Measurements from ENCODE around the gene VAMP2. TPM values are rescaled to one million over a fixed set of nuclear protein-coding genes. Genes with fewer than 3 reads are reported as not detected.

Gene VAMP2
- total and polyA plus RNA-seq, 10 of the 15 experiments (the other 5 are each of a cell fraction or from before 2014, with no cell fraction given) = 3.0 to 35.2 (median 25.0) TPM

GRCh38 chr17:8192070-8192815 is 29.5 kb upstream of the VAMP2 start:
- DNase-seq (ENCODE audit: low read depth, low spot score) = peak; percentile 87
- WGBS (ENCODE audit: insufficient coverage, insufficient replicate concordance, low lambda C conversion rate, missing lambda C conversion rate) = 15% methylated on average over 12 of the region's 12 CpGs
- no peaks in the 10 kb centered on the region for H3K9me3 ChIP-seq (replicated peaks; ENCODE audit: control insufficient read depth, insufficient read depth, low read length)
- SMC1A ChIA-PET (ENCODE audit: uncharacterized antibody, unreplicated experiment) = interaction anchor here (0.6 to 2.0 kb wide), 10 partner anchors 7 to 109 kb away, joined by 3 to 20 read pairs (median 4); partner anchors contain the start of genes AURKB and CTC1
- peak; percentile 50 for ATAC-seq
- H2AFZ ChIP-seq (ENCODE audit: control insufficient read depth, low read depth, low read length) = peak overlapping the region; percentile 82
- intact Hi-C loops (cut with micrococcal nuclease; ENCODE audit: unreplicated experiment) (no loop called here), in situ Hi-C loops (cut with MboI) (no loop called here)
- H3K27me3 ChIP-seq (replicated peaks in 1 of 2; ENCODE audit: control insufficient read depth in 2 of 2, insufficient read depth in 2 of 2, low read length in 1 of 2) = no peaks in the 10 kb centered on the region
- FAIRE-seq = no peak
- H3K27ac ChIP-seq (ENCODE audit: control insufficient read depth, insufficient read depth) = peak overlapping the region; percentile 64
- RAD21 ChIA-PET (ENCODE audit: unreplicated experiment) = interaction anchor here (0.9 to 8.1 kb wide), 7 partner anchors 18 to 133 kb away, joined by 3 to 117 read pairs (median 5); partner anchors contain the start of genes AURKB and CTC1
- peaks cover 18% of the 10 kb centered on the region for H3K79me2 ChIP-seq (ENCODE audit: control insufficient read depth, insufficient read depth, low read length)
- H3K4me1 ChIP-seq (ENCODE audit: control insufficient read depth, insufficient read depth, low read length) = peaks cover 27% of the 10 kb centered on the region
- H3K4me3 ChIP-seq = peak overlapping the region; percentile 21
- CTCF ChIA-PET = interaction anchor here (0.9 to 2.1 kb wide), 10 partner anchors 9 to 108 kb away, joined by 3 to 8 read pairs (median 4); partner anchors contain the start of gene AURKB
- no peaks in the 10 kb centered on the region for H3K36me3 ChIP-seq (ENCODE audit: control insufficient read depth in 2 of 2, insufficient read depth in 2 of 2, low read length in 1 of 2)
- POLR2A ChIA-PET = interaction anchor here (0.6 to 8.1 kb wide), 14 partner anchors 8 to 72 kb away, joined by 3 to 146 read pairs (median 5); partner anchors contain the start of genes AURKB, CTC1, PER1 and PFAS
- peak overlapping the region; percentile 41 for H3K9ac ChIP-seq (ENCODE audit: control insufficient read depth, insufficient read depth, low read length)
- H4K20me1 ChIP-seq (ENCODE audit: control insufficient read depth, insufficient read depth) = no peaks in the 10 kb centered on the region
- no TSS peak for BruUV-seq (replicated peaks)
- H3K4me2 ChIP-seq (ENCODE audit: control insufficient read depth, insufficient read depth) = peak overlapping the region; percentile 51
- TF ChIP-seq STAT3 (IDR thresholded peaks at IDR 0.05; ENCODE audit: low read depth, low read length) = no peak
- TF ChIP-seq POU2F2 (IDR thresholded peaks at IDR 0.05; ENCODE audit: borderline replicate concordance, low read depth, low read length) = 0 out of 3 replicates have a peak, but pooled peaks have one; percentile 22
- peak; percentile 99 for TF ChIP-seq RAD51 (IDR thresholded peaks at IDR 0.05)
- peak; percentile 91 for TF ChIP-seq POLR2AphosphoS5 (IDR thresholded peaks at IDR 0.05; ENCODE audit: low read length)
- TF ChIP-seq MXI1 (IDR thresholded peaks at IDR 0.05; ENCODE audit: low read depth, low read length) = no peak; the same call in 1 of the 2 replicates
- no peak for TF ChIP-seq EP300 (IDR thresholded peaks at IDR 0.05; ENCODE audit: borderline replicate concordance in 1 of 2, control insufficient read depth in 1 of 2, low read depth in 2 of 2, low read length in 2 of 2)
- TF ChIP-seq, protein P1, sequence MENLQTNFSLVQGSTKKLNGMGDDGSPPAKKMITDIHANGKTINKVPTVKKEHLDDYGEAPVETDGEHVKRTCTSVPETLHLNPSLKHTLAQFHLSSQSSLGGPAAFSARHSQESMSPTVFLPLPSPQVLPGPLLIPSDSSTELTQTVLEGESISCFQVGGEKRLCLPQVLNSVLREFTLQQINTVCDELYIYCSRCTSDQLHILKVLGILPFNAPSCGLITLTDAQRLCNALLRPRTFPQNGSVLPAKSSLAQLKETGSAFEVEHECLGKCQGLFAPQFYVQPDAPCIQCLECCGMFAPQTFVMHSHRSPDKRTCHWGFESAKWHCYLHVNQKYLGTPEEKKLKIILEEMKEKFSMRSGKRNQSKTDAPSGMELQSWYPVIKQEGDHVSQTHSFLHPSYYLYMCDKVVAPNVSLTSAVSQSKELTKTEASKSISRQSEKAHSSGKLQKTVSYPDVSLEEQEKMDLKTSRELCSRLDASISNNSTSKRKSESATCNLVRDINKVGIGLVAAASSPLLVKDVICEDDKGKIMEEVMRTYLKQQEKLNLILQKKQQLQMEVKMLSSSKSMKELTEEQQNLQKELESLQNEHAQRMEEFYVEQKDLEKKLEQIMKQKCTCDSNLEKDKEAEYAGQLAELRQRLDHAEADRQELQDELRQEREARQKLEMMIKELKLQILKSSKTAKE (IDR thresholded peaks at IDR 0.05; ENCODE audit: low read depth, poor library complexity, severe bottlenecking) = peak; percentile 17
- no peak for TF ChIP-seq LARP7 (IDR thresholded peaks at IDR 0.05)
- TF ChIP-seq, protein P2, sequence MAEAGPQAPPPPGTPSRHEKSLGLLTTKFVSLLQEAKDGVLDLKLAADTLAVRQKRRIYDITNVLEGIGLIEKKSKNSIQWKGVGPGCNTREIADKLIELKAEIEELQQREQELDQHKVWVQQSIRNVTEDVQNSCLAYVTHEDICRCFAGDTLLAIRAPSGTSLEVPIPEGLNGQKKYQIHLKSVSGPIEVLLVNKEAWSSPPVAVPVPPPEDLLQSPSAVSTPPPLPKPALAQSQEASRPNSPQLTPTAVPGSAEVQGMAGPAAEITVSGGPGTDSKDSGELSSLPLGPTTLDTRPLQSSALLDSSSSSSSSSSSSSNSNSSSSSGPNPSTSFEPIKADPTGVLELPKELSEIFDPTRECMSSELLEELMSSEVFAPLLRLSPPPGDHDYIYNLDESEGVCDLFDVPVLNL (IDR thresholded peaks at IDR 0.05; ENCODE audit: low read depth, low read length) = no peak
- TF ChIP-seq NFYB (IDR thresholded peaks at IDR 0.05; ENCODE audit: insufficient read depth, low read depth, low read length) = peak; percentile 83
- TF ChIP-seq NFIC (IDR thresholded peaks at IDR 0.05; ENCODE audit: low read depth, low read length) = no peak
- no peak for TF ChIP-seq MYB (IDR thresholded peaks at IDR 0.05; ENCODE audit: borderline replicate concordance, low read depth, low read length)
- no peak for TF ChIP-seq ETV6 (conservative IDR thresholded peaks at IDR 0.05 in 1 of 2, IDR thresholded peaks at IDR 0.05 in 1 of 2; ENCODE audit: borderline replicate concordance in 1 of 2, low read depth in 1 of 2)
- TF ChIP-seq ZNF687 (IDR thresholded peaks at IDR 0.05) = peak; percentile 74
- no peak for TF ChIP-seq WRNIP1 (IDR thresholded peaks at IDR 0.05; ENCODE audit: borderline replicate concordance, low read depth, low read length)

Data from GM12878 (cell line).